Keratinocyte (primary cell): ENCODE data around the gene PIGQ.

ENCODE experiments used
- EZH2 ChIP-seq: IDR thresholded peaks from one replicate; pipeline ENCODE4 v1.6.1; 2012; ENCODE audit warnings: inconsistent platforms, mild to moderate bottlenecking, low read length, moderate library complexity
- TF ChIP-seq, protein P1 (sequence below), 3 experiments: IDR thresholded peaks in 1 of 3; conservative IDR thresholded peaks in 1 of 3; optimal IDR thresholded peaks in 1 of 3; 2 replicates in 2 of 3; 3 replicates in 1 of 3; pipeline versions ENCODE3 to v1.5.1; 2011; ENCODE audit warnings: low read length in 3 of 3, mild to moderate bottlenecking in 3 of 3, moderate library complexity in 2 of 3, control low read depth in 1 of 3, inconsistent platforms in 1 of 3; ENCODE audit not compliant: insufficient read depth in 2 of 3; ENCODE audit errors: extremely low read depth in 1 of 3

DNA sequence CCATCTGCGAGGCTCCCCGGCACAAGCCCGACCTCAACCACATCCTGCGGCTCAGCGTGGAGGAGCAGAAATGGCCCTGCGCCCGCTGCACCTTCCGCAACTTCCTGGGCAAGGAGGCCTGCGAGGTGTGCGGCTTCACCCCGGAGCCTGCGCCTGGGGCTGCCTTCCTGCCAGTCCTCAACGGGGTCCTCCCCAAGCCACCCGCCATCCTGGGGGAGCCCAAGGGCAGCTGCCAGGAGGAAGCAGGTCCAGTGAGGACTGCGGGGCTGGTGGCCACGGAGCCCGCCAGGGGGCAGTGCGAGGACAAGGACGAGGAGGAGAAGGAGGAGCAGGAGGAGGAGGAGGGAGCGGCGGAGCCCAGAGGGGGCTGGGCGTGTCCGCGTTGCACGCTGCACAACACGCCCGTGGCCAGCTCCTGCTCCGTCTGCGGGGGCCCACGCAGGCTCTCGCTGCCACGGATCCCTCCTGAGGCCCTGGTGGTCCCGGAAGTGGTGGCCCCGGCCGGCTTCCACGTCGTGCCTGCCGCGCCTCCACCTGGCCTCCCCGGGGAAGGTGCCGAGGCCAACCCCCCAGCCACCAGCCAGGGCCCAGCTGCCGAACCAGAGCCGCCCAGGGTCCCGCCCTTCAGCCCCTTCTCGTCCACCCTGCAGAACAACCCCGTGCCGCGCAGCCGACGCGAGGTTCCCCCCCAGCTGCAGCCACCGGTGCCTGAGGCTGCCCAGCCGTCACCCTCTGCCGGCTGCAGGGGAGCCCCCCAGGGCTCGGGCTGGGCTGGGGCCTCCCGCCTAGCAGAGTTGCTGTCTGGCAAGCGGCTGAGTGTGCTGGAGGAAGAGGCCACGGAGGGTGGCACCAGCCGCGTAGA, 22.6 kb upstream of the PIGQ start:
- no peak for TF ChIP-seq EZH2
- TF ChIP-seq, protein P1, sequence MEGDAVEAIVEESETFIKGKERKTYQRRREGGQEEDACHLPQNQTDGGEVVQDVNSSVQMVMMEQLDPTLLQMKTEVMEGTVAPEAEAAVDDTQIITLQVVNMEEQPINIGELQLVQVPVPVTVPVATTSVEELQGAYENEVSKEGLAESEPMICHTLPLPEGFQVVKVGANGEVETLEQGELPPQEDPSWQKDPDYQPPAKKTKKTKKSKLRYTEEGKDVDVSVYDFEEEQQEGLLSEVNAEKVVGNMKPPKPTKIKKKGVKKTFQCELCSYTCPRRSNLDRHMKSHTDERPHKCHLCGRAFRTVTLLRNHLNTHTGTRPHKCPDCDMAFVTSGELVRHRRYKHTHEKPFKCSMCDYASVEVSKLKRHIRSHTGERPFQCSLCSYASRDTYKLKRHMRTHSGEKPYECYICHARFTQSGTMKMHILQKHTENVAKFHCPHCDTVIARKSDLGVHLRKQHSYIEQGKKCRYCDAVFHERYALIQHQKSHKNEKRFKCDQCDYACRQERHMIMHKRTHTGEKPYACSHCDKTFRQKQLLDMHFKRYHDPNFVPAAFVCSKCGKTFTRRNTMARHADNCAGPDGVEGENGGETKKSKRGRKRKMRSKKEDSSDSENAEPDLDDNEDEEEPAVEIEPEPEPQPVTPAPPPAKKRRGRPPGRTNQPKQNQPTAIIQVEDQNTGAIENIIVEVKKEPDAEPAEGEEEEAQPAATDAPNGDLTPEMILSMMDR (optimal IDR thresholded peaks at IDR 0.05 in 1 of 3, IDR thresholded peaks at IDR 0.05 in 1 of 3, conservative IDR thresholded peaks at IDR 0.05 in 1 of 3; ENCODE audit: extremely low read depth in 1 of 3, insufficient read depth in 2 of 3, low read length in 3 of 3), result peak; percentile 66 to 89 (median 83)
